Measurements from ENCODE around the gene PCDHGB1. TPM values are rescaled to one million over a fixed set of nuclear protein-coding genes. Genes with fewer than 3 reads are reported as not detected.

The PCDHGB1 gene
- polyA plus RNA-seq, 3 donors: not detected

- peaks cover 53 to 79% of the 10 kb centered on the region in 2 donors for H3K9me3 ChIP-seq (replicated peaks in 1 of 2; ENCODE audit: control insufficient read depth in 1 of 2, insufficient read depth in 1 of 2, low read length in 2 of 2)
- Mint-ChIP-seq H3K27me3 (ENCODE audit: low read depth in 3 of 3) (peaks cover 38 to 74% (median 64%) of the 10 kb centered on the region in 3 donors), H3K9me3 (peaks cover 48 to 86% (median 80%) of the 10 kb centered on the region in 7 donors), H3K36me3 (peaks cover 4 to 11% of the 10 kb centered on the region in 2 donors), H3K4me1 (peaks cover 2% of the 10 kb centered on the region), H3K27ac (no peak overlapping the region), H3K4me3 (no peak overlapping the region)
- no peak for DNase-seq
- H3K27me3 ChIP-seq (ENCODE audit: control insufficient read depth in 2 of 2, insufficient read depth in 2 of 2, low read length in 2 of 2): peaks cover 8 to 60% of the 10 kb centered on the region in 2 donors
- H4K20me1 ChIP-seq (ENCODE audit: insufficient read depth, low read length): no peaks in the 10 kb centered on the region
- H3K9ac ChIP-seq (ENCODE audit: insufficient read depth, low read length, poor library complexity, severe bottlenecking): no peak overlapping the region
- H2AFZ ChIP-seq (ENCODE audit: insufficient read depth, low read depth, low read length, poor library complexity, severe bottlenecking): no peak overlapping the region
- 40% methylated on average over 1 of the region's 1 CpG for WGBS (ENCODE audit: insufficient coverage)
- no peaks in the 10 kb centered on the region for H3K36me3 ChIP-seq (replicated peaks in 1 of 2; ENCODE audit: control insufficient read depth in 1 of 2, insufficient read depth in 2 of 2, low read length in 2 of 2)
- TF ChIP-seq CTCF (IDR thresholded peaks at IDR 0.05): no peak
- intact Hi-C loops (cut with micrococcal nuclease): no loop called here
- no peak overlapping the region for H3K4me2 ChIP-seq (replicated peaks; ENCODE audit: extremely low read depth, low read length, poor library complexity, severe bottlenecking)
- no peak overlapping the region for H3K27ac ChIP-seq (ENCODE audit: low read depth in 1 of 2, low read length in 2 of 2)
- H3K4me3 ChIP-seq (replicated peaks in 1 of 3; ENCODE audit: low read depth in 2 of 3, low read length in 3 of 3): no peak overlapping the region
- no peaks in the 10 kb centered on the region for H3K4me1 ChIP-seq (ENCODE audit: control insufficient read depth in 1 of 2, insufficient read depth in 2 of 2, low read length in 2 of 2)
- no peaks in the 10 kb centered on the region for H3K79me2 ChIP-seq (ENCODE audit: insufficient read depth, low read length)
Measured at GRCh38 chr5:141342773-141343172, 7.1 kb upstream of the PCDHGB1 start.

- peaks cover 53 to 74% of the 10 kb centered on the region in 2 donors for H3K9me3 ChIP-seq (replicated peaks in 1 of 2; ENCODE audit: control insufficient read depth in 1 of 2, insufficient read depth in 1 of 2, low read length in 2 of 2)
- no peak within 1 kb of the TSS for H3K4me3 ChIP-seq (replicated peaks in 1 of 3; ENCODE audit: low read depth in 2 of 3, low read length in 3 of 3)
- H3K4me2 ChIP-seq (replicated peaks; ENCODE audit: extremely low read depth, low read length, poor library complexity, severe bottlenecking): peak within 1 kb of the TSS; percentile 22
- no peaks in the 10 kb centered on the region for H3K79me2 ChIP-seq (ENCODE audit: insufficient read depth, low read length)
- Mint-ChIP-seq H3K27ac (peak within 1 kb of the TSS in 1 of 7 donors; percentile 28), H3K9me3 (peaks cover 48 to 83% (median 75%) of the 10 kb centered on the region in 7 donors), H3K4me3 (peak within 1 kb of the TSS; percentile 66 to 71), H3K36me3 (peaks cover 4 to 11% of the 10 kb centered on the region in 2 donors), H3K27me3 (ENCODE audit: low read depth in 3 of 3) (peaks cover 33 to 69% (median 58%) of the 10 kb centered on the region in 3 donors), H3K4me1 (peaks cover 2% of the 10 kb centered on the region)
- H3K9ac ChIP-seq (ENCODE audit: insufficient read depth, low read length, poor library complexity, severe bottlenecking): no peak within 1 kb of the TSS
- H3K36me3 ChIP-seq (replicated peaks in 1 of 2; ENCODE audit: control insufficient read depth in 1 of 2, insufficient read depth in 2 of 2, low read length in 2 of 2): no peaks in the 10 kb centered on the region
- H3K4me1 ChIP-seq (ENCODE audit: control insufficient read depth in 1 of 2, insufficient read depth in 2 of 2, low read length in 2 of 2): no peaks in the 10 kb centered on the region
- no peak for DNase-seq
- no peak within 1 kb of the TSS for H3K27ac ChIP-seq (ENCODE audit: low read depth in 1 of 2, low read length in 2 of 2)
- 16% methylated on average over 6 of the region's 9 CpGs for WGBS (ENCODE audit: insufficient coverage)
- intact Hi-C loops (cut with micrococcal nuclease): no loop called here
- TF ChIP-seq CTCF (IDR thresholded peaks at IDR 0.05): peak; percentile 15
- H3K27me3 ChIP-seq (ENCODE audit: control insufficient read depth in 2 of 2, insufficient read depth in 2 of 2, low read length in 2 of 2): peaks cover 6 to 54% of the 10 kb centered on the region in 2 donors
- H4K20me1 ChIP-seq (ENCODE audit: insufficient read depth, low read length): no peaks in the 10 kb centered on the region
- no peak within 1 kb of the TSS for H2AFZ ChIP-seq (ENCODE audit: insufficient read depth, low read depth, low read length, poor library complexity, severe bottlenecking)
Measured at GRCh38 chr5:141343242-141343952, 6.5 kb upstream of the PCDHGB1 start, which contains the start of gene PCDHGA3. Gene PCDHGA3 (plus strand): TSS chr5:141343829. CDS start chr5:141344034, 205 bp downstream.
